ENCODE results near the gene BABAM2. TPM values are rescaled to one million over a fixed set of nuclear protein-coding genes. Genes with fewer than 3 reads are reported as not detected.

BABAM2 gene
- total RNA-seq, 1 experiment from 2014 or later, result 27.1 TPM

GRCh38 chr2:27989149-27989548 is 98.6 kb downstream of the BABAM2 start:
- peaks cover 5% of the 10 kb centered on the region in 2 experiments for H3K4me1 Mint-ChIP-seq
- Histone ChIP-seq H3K9me3 (ENCODE audit: control insufficient read depth, low read depth, low read length) (no peaks in the 10 kb centered on the region), H3K14ac (ENCODE audit: insufficient read depth, low read length) (no peak overlapping the region)

More at GRCh38 chr2:27989149-27989548, 98.6 kb downstream of the BABAM2 start:
- no peak overlapping the region for H4K5ac ChIP-seq (ENCODE audit: insufficient read length, low read depth, low read length)
- H2AK5ac ChIP-seq (ENCODE audit: insufficient read length, low read length), result no peak overlapping the region
- no peak for DNase-seq
- Mint-ChIP-seq H3K36me3 (ENCODE audit: insufficient read depth in 1 of 3, low read depth in 3 of 3) (no peaks in the 10 kb centered on the region), H3K27ac (no peak overlapping the region; a peak in 1 of 7 replicates), H3K27me3 (ENCODE audit: low read depth) (no peaks in the 10 kb centered on the region), H3K9me3 (no peaks in the 10 kb centered on the region), H3K4me3 (no peak overlapping the region)
- H3K4me2 ChIP-seq (ENCODE audit: insufficient read depth, insufficient read length, low read length), result no peak overlapping the region
- no peak overlapping the region for H3K27ac ChIP-seq (ENCODE audit: insufficient read length, low read depth, low read length)
- no peaks in the 10 kb centered on the region for H3K23me2 ChIP-seq (ENCODE audit: insufficient read length, low read depth, low read length, poor library complexity, severe bottlenecking)
- H2AFZ ChIP-seq (ENCODE audit: low read length), result no peak overlapping the region
- H2BK12ac ChIP-seq (ENCODE audit: insufficient read length, low read depth, low read length), result no peak overlapping the region
- H3K23ac ChIP-seq (ENCODE audit: insufficient read length, low read depth, low read length), result no peak overlapping the region
- H2BK15ac ChIP-seq (ENCODE audit: low read depth, low read length), result no peak overlapping the region
- H4K8ac ChIP-seq (replicated peaks; ENCODE audit: insufficient read length, low read depth, low read length), result no peak overlapping the region
- no CpG with 5 or more reads among the region's 2 CpGs for WGBS (ENCODE audit: extremely low coverage, insufficient read length, low lambda C conversion rate)
- no peak overlapping the region for H2BK20ac ChIP-seq (ENCODE audit: low read depth, low read length, poor library complexity, severe bottlenecking)
- no peak overlapping the region for H3K4ac ChIP-seq (ENCODE audit: low read depth, low read length)
- no peak overlapping the region for H3K9ac ChIP-seq (ENCODE audit: extremely low read depth, insufficient read length, low read length)
- no peaks in the 10 kb centered on the region for H3K79me2 ChIP-seq (ENCODE audit: insufficient read depth, low read length)
- no peak overlapping the region for H3K18ac ChIP-seq (ENCODE audit: insufficient read length, low read depth, low read length)
- no peaks in the 10 kb centered on the region for H3K27me3 ChIP-seq (ENCODE audit: insufficient read depth, low read length)
- no peaks in the 10 kb centered on the region for H4K20me1 ChIP-seq (ENCODE audit: control insufficient read depth, insufficient read depth, insufficient read length)
- no peak overlapping the region for H2BK120ac ChIP-seq (ENCODE audit: low read depth, low read length, poor library complexity, severe bottlenecking)
- H3K79me1 ChIP-seq (ENCODE audit: insufficient read depth, low read depth, low read length, poor library complexity, severe bottlenecking), result no peaks in the 10 kb centered on the region
- no peak overlapping the region for H2BK5ac ChIP-seq (ENCODE audit: insufficient read length, low read length)
- H3K56ac ChIP-seq (ENCODE audit: insufficient read length, low read depth, low read length), result no peak overlapping the region
- no peak overlapping the region for H3T11ph ChIP-seq (ENCODE audit: low read length)
- H3K4me1 ChIP-seq (ENCODE audit: insufficient read depth, low read length), result no peaks in the 10 kb centered on the region
- H4K91ac ChIP-seq (ENCODE audit: insufficient read length, low read depth, low read length), result no peak overlapping the region
- no peak for TF ChIP-seq CTCF (conservative IDR thresholded peaks at IDR 0.05)

Measured in H9 (cell line).